Activated CD8-positive, alpha-beta memory T cell treated with anti-CD3 and anti-CD28 coated beads, Interleukin-2, amount 50 U/mL, for 48 hours (primary cell): ENCODE data around the gene CUBN.

Source experiments
- DNase-seq: peaks from one replicate; pipeline ENCODE4 v3.0.0-alpha.2; 2020

The CUBN gene

DNA sequence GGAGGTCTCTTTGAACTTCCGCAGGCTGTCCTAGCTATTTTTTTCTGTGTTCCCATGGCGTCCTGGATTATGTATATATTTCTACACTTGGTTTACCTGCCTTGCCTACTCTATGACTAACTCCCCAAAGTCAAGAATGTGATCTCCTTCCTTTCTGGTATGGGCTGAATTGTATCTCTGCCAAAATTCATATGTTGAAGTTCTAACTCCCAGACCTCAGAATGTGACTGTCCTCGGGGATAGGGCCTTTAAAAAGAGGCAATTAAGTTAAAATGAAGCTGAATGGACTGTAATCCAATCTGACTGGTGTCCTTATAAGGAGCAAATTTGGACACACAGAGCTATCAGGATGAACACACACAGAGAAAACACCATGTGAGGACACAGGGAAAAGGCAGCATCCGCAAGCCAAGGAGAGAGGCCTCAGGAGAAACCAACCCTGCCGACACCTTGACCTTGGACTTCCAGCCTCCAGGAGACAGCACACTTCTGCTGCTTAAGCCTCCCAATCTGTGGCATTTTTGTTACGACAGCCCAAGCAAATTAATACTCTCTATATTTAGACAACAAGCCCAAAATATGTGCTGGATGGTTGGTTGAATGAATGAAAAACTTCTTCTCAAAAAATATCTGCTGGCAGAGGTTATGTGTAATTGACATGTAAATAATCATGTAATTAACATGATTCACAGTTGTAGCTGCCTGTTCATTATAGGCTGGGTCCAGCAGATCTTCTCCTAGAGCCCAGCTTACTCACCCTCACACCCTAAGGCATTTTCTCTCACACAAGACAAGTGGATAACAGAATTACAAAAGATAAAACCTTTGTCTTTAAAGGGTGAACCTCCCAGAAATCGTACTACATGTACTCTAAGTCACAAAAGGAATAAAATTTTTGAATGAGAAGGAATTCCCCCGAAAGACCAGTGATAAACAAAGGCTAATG lies 123.7 kb downstream of the CUBN start:
- no peak for DNase-seq

DNA sequence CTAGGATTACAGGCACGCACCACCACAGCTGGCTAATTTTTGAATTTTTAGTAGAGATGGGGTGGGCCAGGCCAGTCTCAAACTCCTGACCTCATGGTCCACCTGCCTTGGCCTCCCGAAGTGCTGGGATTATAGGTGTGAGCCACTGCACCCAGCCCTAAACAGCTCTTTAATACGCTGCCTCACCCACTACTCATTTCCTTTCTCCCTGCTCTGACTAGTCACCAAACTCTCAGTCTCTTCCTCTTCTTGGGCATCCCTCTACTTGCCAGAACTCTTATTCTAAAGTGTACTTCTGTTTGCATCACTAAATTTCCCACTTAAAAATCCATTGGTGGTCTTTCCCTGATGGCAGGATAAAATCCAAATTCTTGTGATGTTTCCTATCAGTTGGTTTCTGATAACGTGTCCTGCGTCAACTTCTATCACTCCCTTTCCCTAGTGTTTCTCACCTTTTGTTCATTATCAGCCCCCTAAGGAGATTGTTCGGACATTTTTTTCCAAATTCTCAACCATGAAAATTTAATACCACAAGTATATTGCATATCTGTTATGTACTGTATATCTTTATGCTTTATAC lies 124.7 kb downstream of the CUBN start:
- no peak for DNase-seq

DNA sequence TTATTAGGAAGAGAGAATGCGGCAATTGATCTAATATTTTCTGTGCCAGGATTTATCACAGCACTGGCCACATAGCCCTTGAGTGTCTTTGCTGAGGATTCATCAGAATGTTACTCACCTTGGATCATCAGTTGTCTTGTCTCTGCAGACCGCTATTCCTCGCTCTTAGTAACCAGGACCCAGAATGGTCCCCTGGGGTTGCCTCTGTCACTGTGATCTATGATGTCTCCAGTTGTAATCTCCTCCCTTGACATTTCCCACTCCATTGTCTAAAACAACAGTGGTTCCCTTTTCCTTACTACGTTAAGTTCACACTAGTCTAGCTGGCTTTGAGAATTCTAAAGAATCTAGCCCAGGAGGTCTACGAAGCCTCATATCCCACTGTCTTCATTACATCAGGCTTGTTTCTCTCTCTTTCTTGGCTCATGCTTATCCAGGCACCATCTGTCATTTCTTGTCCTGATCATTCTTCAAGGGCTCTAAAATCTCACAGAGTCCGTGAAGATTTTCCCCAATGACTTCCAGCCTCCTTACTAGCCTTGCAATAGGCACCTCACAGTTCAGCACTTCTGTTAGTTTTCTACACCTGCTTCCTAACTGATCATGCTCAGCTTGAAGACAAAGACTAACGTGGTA lies 125.8 kb downstream of the CUBN start:
- no peak for DNase-seq

DNA sequence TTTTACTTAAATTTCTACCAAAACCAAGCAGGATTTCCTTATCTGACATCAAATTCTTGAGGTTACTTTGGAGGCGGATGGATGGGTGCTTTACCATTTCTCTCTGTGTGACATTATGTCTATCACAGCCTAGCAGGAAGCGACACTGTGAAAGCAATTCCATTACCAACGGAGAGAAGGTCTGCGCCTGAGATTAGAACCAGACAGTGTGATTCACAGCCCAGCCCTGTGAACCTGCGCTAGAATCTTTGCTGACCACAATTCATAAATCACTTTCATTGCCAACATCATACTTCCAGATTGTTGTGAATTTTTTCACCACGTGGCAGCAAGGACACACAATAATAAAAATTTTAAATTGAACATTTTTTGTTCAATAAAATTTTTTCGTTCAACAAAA lies 126.5 kb downstream of the CUBN start:
- peak; percentile 66 for DNase-seq

DNA sequence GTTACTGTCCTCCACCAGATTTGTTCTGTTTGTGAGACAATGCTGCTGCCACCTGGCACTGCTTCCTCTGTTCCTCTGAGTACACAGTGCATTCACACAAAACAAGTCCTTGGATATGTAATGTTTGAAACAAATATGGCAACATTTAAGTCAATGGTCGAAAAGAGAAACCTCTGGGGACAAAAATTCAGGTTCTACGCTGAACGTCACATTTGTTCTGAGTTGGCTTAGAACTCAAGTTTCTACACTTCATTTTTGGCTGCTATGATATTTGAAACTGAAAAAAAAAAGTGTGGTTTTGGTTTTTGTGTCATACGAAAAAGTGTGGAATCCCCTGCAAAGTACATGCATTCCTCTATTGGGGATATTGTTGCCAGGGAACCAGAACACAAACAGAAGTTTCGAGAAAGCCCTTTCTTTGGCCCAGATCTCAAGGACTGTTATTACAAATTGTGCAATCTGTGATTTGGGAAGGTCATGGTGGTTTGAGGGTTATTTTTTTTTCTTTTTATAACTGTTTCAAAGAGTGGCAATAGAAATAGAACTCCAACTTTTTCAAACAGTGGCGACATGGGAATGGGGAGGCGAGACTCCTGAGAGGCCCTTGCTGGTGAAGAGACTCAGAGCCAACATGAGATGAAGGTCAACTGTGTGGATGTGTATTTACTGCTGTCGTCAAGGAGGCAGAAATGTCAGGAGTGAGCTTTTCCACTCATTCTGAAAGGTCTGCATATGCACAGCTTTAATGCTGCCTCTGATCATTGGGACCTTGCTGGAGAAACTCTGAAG lies 127.5 kb downstream of the CUBN start:
- DNase-seq = no peak

DNA sequence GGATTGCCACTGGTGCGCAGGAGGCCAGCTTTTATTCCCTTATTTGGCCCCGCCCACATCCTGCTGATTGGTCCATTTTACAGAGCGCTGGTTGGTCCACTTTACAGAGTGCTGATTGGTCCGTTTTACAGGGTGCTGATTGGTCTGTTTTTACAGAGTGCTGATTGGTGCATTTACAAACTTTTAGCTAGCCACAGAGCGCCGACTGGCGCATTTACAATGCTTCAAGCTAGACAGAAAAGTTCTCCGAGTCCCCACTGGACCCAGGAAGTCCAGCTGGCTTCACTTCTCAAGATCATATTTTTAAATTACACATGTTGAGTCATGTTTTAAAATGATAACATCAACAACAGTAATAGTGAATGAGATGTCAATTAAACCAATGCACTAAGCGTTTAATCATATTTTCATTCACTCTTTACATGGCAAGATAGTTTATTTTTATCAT lies 128.3 kb downstream of the CUBN start:
- DNase-seq = no peak

DNA sequence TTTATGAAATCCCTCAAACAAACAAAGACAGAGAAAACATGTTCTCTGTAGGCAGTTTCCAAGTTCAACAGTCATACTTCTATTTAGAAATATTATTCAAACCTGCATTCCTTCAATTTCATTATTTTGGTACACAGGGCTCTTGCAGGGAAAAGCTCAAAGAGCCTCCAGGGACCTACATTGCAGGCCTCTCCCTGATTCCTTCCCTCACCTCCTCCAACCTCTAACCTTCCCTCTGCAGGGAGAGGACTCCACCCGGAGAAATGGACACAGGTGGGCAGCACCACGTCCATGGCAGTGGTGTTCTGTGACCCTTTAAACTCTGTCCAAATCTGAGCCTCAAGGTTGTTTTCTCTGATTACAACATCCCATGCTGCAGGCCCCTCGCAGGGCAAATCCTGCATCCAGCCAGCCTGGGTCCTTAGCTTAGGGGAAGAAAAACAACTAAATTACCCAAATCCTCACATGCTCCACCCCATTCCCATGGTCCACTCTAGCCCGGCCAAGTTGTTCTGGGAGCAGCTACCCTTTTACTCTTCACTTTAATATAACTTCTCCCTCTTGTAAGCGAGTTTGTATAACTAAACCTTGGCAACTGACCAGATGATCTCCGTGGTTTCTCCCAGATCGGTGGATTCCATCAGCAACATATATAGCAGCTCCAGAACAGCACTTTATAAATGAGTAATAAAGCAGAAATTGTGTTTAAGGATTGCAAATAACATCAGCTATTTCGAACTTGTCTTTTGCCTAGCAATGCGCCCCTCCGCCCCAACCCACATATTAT lies 129.8 kb downstream of the CUBN start:
- no peak for DNase-seq

DNA sequence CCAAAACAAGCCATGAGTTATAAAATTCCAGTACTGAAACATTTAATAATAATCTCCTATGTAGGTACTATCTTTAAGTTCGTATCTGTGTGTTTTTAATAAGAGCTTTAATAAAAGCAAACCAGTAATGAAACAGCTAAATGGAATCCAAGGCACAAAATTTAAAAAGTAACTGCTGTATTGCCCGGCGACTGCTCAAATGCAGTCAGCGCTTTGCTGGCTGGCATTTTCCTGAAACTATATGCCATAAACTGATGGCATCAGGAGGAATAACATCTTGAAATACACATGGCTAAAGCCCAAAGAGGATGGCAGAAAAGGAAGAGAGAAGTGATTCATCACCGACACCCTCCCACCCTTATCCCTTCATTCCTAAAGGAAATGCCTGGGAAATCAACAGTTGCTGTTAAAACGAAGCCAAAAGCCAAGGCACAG lies 133.1 kb downstream of the CUBN start:
- no peak for DNase-seq

DNA sequence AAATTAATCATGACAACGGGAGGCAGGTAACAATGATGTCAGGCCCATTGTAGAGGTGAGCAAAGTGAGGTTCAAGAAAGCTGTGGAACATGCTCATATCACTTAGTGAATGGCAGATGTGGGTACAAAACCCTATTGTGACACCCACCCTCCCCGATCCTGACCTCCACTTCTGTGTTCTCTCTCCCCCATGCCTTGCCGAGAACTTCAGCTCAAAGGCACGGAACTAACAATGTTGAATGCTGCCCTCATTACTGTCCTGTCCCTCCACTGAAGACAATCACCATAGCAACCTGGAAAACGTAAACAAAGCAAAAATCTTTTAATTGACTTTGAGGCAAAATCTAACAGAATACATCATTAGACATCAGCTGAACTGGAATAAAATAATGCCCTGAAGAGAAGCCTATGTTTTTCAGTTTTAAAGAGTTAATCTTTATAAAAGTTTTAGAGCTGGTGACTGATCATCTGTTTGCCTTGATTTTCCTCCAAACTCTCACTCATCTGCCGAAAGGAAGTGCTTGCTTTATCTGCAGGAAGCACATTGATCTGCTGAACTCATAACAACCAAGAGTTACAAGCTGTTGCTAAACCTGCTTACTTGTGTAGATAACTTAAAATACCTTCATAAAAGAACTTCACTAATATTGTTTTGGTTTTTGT lies 133.6 kb downstream of the CUBN start:
- no peak for DNase-seq

DNA sequence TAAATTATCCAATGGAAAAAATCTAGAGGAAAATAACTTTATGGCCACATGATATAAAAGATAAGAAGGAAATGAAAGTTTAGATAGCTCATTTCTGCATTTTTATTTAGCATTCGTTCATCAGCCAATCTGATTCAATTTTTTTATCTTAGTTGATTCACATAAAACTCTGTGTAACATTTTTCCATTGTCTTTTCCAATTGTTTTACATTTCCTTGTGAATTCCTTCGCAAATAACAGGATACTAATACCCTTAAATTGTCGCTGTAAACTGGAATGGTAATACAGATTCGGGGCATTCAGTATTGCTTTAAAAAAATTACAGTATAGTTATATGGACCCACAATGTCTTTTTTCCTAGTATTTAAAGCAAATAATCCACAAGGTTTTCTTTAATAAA lies 136.4 kb downstream of the CUBN start:
- no peak for DNase-seq

DNA sequence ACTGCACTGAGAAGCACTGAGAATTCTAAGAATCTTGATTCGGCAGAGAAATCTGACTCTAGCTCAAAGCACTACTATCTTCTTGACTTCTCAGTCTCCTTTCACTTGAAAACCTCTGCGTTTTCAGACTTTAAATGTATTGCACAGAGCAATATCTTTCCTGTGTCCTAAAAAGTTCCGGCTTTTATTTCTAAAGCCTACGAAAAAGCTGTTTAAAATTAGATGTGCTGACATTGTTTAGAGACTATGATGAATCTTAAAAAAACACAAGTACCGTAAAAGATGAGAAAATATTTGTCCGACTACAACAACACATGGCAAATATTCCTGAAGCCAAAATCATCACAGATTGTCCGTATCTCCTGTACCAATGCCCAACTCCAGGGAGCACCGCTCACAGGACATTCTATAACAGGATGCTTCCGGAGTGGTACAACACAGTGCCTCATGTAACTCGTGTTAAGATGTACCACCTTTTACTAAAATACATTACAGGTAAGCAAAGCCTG lies 136.9 kb downstream of the CUBN start:
- DNase-seq = no peak

DNA sequence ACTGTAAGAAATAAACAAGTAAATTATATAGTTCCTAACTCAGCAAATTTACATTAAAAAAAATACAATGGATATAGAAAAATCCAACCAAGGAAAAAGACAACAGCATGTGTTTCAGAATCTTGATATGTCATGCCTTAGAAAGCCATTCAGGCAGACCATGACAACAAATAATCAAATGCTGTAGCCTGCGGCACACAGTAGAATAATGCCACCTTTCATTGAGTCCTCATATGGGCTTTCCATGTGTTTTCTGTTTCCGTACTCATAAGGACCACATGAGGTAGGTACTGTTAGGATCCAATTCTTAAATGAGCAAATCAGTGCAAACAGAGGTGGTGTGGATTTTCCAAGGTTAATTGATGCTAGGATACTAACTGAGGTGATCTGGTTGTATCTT lies 138.6 kb downstream of the CUBN start:
- DNase-seq = no peak

DNA sequence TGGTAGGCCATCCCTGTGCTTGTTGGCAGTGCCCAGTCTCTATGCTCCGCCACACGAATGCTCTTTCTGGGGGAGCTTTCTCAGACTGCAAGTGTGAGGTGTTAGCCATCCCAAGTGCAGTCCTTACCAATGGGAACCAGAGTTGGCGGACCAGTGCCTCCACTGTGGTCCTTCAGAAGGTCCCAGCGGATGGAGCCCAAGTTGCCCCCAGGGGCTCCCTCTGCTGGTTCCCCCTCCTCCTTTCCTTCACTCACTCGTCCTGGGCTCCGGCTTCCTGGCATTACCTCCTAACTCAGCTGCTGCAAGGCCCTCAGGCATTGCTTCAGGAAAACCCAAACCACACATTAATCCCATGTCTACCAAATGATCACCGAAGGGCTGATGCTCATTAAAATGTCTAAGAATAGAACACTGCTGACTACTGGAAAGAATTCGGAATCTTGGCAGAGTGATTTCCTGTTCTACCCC lies 139.8 kb downstream of the CUBN start:
- DNase-seq = no peak

DNA sequence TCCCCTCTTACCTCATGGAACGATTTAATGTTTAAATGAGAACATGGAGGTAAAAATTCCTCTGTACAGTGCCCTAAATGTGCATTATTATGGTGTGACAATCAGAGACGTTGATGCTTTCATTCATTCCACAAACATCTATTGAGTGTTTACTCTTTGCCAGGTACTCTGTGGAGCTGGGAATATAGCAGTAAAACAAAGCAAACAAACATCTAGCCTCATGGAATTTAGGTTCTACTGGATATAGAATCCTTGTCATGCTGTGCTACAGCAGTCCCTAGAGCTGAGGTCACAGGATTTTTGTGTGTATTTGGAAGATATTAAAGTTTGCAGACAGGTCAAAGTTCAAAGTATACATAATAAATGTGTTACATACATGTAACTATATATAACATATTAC lies 140.7 kb downstream of the CUBN start:
- no peak for DNase-seq

DNA sequence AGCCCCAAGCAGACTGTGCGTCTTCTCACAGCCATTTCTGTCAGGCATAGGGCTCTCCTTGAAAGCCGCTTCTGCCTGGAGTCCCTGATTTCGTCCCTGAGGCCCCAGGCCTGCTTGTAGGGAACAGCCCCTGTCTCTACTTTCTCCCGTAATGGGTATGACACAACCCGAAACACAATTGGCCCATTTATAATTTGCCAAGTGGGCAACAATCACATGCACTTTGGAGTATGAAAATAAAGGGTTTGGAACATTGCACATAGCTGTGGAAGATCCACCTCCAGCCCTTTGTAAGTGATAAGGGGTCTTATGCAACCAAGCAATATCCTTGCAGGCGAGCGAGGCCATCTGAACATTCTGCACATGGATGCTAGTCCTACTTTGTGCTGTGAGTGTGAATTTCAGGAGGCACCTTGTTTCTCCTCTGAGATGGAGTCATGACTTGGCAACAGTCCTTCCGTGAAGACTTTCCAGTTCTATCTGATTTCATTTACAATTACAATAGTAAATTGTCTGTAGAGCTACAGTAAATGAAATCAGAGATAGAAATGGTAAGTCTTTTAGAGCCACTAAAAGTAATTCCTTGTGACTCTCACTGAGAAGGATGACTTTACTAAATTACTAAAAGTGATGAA lies 141.5 kb downstream of the CUBN start:
- no peak for DNase-seq

DNA sequence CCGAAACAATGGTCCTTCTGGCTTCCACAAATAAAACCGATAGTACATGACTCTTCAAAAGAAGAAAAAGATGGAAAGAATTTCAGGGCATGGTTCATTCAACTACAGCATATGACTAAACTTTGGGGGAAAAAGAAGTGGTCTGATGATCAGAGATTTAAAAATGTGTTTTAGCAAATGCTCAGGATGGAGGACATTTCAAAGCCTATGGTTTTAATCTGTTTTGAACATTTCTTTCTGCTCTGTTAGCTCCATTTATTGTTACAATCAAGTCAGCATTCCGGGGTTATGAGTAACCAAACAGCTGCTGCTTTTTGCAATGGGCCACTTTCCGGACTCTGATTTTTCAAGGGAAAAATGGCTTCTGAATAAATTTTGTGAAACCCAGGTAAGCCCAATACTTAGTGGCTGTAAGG lies 142.4 kb downstream of the CUBN start:
- DNase-seq = no peak

DNA sequence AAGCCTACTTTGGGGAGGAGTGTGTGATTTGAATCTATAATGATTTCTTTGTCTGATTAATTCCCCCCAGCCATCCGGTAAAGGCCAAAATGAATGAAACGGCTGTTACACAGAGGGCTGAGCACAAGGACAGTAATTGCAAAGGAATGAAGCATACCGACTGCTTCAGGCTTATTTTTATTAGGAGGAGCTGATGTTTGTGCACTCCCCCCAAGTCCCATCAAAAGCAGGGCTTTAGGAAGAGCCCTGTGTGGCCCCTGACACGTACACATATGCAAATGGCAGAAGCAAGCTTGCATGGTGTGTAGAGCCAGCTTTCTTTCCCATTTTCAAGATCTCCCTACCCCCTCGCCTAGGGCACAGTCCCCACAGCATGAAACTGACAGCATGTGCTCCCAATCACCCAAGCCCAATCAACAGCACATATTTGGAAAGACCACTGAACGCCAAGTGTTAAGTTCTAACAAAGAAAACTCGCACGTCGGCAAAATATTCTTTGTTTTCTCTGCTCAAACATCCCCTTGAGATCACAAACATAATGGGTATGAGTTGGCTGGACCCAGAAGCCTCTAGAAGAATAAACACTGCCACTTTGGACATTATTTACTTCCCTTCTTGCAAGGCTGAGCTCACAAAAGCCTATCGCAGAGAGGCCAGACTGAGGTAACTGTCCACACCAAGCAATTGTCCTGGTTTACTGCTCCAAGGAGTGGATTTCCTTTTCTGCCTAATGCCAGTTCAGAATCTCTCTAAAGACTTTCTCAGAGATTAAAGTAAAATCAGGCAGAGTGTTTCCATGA lies 143.0 kb downstream of the CUBN start:
- DNase-seq = no peak

DNA sequence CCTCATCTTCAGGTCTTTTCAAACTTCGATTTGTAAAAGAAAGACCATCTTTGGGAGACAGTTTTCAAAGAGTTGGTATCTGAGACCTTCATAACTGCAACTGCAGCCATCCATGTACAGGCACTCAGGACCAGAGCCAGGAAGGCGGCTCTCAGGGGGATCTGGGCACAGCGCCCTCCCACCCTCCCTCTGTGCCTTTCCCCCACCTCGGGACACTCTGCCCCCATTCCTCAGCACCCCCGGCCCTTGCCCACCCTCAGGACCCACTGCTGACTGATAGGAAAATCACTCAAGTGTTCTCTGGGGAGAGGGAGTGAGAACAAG lies 143.6 kb downstream of the CUBN start:
- no peak for DNase-seq

DNA sequence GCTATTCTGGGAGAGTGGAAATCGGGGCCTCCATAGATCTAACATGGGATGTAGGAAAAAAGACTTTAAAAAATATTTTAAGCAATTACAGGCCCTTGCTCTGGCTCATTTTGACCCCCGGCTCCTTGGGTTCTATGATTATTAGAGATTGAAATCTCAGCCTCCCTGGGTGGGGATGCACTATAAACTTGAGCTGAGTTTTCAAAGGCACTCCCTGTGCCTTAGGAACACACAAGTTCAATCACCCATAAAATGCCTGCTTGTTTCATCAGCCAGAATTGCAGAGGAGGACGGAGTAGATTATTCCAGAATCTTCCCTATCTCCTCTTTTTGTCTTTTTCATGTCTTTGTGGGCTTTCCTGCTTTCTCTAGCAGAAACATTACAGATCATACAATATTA lies 145.4 kb downstream of the CUBN start:
- DNase-seq = no peak

DNA sequence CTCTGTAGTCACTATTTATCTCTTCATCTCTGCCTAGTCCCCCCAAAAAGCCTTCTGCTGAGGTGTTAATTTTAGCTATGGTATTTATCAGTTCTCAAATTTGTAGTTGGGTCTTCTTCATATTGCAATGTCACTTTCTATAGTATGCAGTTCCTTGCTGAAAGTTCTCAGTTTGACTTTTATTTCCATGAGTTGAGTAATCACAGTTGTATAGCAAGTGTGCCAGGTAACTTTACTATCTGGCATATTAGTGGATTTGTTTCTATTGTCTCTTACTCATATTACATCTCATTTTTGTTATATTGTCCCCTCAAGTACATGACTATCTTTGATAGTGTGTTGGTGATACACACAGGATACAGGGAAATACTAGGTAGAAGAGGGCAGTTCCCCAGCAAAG lies 152.8 kb downstream of the CUBN start:
- DNase-seq = no peak
